Sigmoid colon (tissue), 7 donors: ENCODE data around the gene DENND5B. TPM values are rescaled to one million over a fixed set of nuclear protein-coding genes. Genes with fewer than 3 reads are reported as not detected.

ENCODE experiments used
- DNase-seq: peaks from one replicate; pipeline ENCODE4 v3.0.0-alpha.2; 2019
- H3K27ac ChIP-seq, 4 donors: fragments of 200-600 bp; sonication (generic); one replicate each; pipeline ENCODE4 v1.5.1; 2016 to 2019; ENCODE audit warnings: mild to moderate bottlenecking in 1 of 4
- H3K27me3 ChIP-seq, 3 donors: fragments of 200-600 bp; sonication (generic); one replicate each; pipeline ENCODE4 v1.5.1; 2019; ENCODE audit warnings: mild to moderate bottlenecking in 1 of 3
- H3K36me3 ChIP-seq, 4 donors: fragments of 200-600 bp; sonication (generic); one replicate each; pipeline ENCODE4 v1.5.1; 2016 to 2019
- H3K4me1 ChIP-seq, 4 donors: fragments of 200-600 bp; sonication (generic); one replicate each; pipeline ENCODE4 v1.5.1; 2017 to 2019
- H3K4me3 ChIP-seq, 4 donors: fragments of 200-600 bp; sonication (generic); one replicate each; pipeline ENCODE4 v1.5.1; 2017 to 2019; ENCODE audit warnings: mild to moderate bottlenecking in 2 of 4, moderate library complexity in 1 of 4
- H3K9me3 ChIP-seq, 4 donors: fragments of 200-600 bp in 3 of 4; sonication (generic) in 3 of 4; one replicate each; pipeline versions ENCODE4 v1.5.1 to v1.6.1; 2013 to 2019
- EP300 ChIP-seq, 4 donors: sonication (generic); formaldehyde crosslinking; IDR thresholded peaks; one replicate each; pipeline ENCODE4 v1.6.1; 2017; ENCODE audit warnings: antibody characterized with exemption in 4 of 4
- POLR2A ChIP-seq, 2 donors: fragments of 450-650 bp; IDR thresholded peaks; one replicate each; pipeline ENCODE4 v1.6.1; 2016; ENCODE audit warnings: antibody characterized with exemption in 2 of 2, mild to moderate bottlenecking in 2 of 2, moderate library complexity in 2 of 2
- POLR2AphosphoS5 ChIP-seq, 4 donors: sonication (generic); formaldehyde crosslinking; IDR thresholded peaks; one replicate each; pipeline ENCODE4 v1.6.1; 2017; ENCODE audit warnings: antibody characterized with exemption in 4 of 4
- WGBS, 2 donors: extraction: QIAGEN DNeasy Blood & Tissue Kit; methylation state at CpG; one replicate each; pipeline ENCODE4 v1.1.7; 2013; 5-methylcytosine and 5-hydroxymethylcytosine counted together
- intact Hi-C: fragments of 100-400 bp; cut with DNase I; formaldehyde crosslinking; loops from one replicate; pipeline ENCODE4 v1.15.1; 2023
- polyA plus RNA-seq, 3 donors: library from polyadenylated mRNA; stranded (reverse); fragments of 200-250 nt; gene quantifications; one replicate each; pipeline ENCODE4 v1.2.3, GENCODE V29; 2013
- total RNA-seq, 4 donors: library from RNA; depleted of rRNA; stranded (reverse); fragments of >200 nt; gene quantifications; one replicate each; pipeline ENCODE4 v1.1.0, GENCODE V29; 2016
- TF ChIP-seq, protein P1 (sequence below), 4 experiments: fragments of 450-650 bp in 3 of 4; fragments of 200-600 bp in 1 of 4; IDR thresholded peaks; one replicate each; pipeline ENCODE4 v1.5.1; 2016 to 2019; ENCODE audit warnings: antibody characterized with exemption in 4 of 4, mild to moderate bottlenecking in 3 of 4, moderate library complexity in 2 of 4
- donor health status: healthy with polysubstance abuse.
- donor health status: Bipolar disorder and iron deficiency.
- donor health status: healthy.

The DENND5B gene
- total and polyA plus RNA-seq, 7 donors: 2.4 to 34.3 (median 19.5) TPM

DNA sequence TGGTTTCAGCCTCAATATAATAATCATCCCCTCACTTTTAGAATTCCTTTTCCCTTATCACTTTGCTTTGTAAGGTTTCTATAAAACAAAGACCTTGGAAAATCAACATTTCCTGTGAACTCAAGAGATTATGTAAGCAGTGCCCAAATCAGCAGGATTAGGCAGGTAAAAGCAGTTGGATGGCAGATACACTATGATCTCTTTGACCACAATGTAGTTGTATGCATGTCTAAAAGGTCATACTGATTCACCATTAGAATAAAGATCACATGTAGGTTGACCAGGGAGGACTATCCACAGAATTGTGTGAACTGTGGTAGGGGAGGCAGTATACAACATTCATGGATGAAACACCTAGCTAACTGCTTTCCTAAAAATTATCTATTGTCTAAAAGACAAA is 57.5 kb downstream of the DENND5B start:
- Histone ChIP-seq H3K36me3 (no peaks in the 10 kb centered on the region), H3K27me3 (no peaks in the 10 kb centered on the region), H3K4me3 (no peak overlapping the region), H3K4me1 (peaks cover 0 to 14% (median 9%) of the 10 kb centered on the region in 4 donors), H3K27ac (no peak overlapping the region), H3K9me3 (no peaks in the 10 kb centered on the region)
- intact Hi-C loops: no loop called here
- TF ChIP-seq EP300 (IDR thresholded peaks at IDR 0.05): no peak
- no peak for DNase-seq

DNA sequence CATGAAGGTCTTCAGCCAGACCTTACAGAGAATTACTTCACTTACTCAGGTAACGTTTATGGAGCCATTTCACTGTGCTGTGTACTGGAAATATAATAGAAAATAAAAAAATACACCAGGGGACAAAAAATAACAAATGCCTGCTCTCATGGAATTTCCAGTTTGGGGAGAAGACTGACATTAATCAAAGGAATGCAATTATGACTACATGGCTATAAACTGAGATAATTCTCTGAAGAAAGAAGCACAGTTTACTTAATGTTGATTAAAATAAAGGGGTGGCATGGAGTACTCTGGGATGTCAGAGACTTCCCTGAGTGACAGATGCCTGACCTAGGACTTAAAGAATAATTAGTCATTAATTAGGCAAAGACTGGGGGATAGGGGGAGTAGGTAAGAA is 59.0 kb downstream of the DENND5B start:
- H3K36me3 ChIP-seq: no peaks in the 10 kb centered on the region
- TF ChIP-seq, protein P1, sequence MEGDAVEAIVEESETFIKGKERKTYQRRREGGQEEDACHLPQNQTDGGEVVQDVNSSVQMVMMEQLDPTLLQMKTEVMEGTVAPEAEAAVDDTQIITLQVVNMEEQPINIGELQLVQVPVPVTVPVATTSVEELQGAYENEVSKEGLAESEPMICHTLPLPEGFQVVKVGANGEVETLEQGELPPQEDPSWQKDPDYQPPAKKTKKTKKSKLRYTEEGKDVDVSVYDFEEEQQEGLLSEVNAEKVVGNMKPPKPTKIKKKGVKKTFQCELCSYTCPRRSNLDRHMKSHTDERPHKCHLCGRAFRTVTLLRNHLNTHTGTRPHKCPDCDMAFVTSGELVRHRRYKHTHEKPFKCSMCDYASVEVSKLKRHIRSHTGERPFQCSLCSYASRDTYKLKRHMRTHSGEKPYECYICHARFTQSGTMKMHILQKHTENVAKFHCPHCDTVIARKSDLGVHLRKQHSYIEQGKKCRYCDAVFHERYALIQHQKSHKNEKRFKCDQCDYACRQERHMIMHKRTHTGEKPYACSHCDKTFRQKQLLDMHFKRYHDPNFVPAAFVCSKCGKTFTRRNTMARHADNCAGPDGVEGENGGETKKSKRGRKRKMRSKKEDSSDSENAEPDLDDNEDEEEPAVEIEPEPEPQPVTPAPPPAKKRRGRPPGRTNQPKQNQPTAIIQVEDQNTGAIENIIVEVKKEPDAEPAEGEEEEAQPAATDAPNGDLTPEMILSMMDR (IDR thresholded peaks at IDR 0.05): no peak
- TF ChIP-seq POLR2A (IDR thresholded peaks at IDR 0.05) (no peak), POLR2AphosphoS5 (IDR thresholded peaks at IDR 0.05) (no peak), EP300 (IDR thresholded peaks at IDR 0.05) (no peak)
- no peak overlapping the region for H3K27ac ChIP-seq
- intact Hi-C loops: no loop called here
- DNase-seq: no peak
- peaks cover 0 to 16% (median 12%) of the 10 kb centered on the region in 4 donors for H3K4me1 ChIP-seq
- no peaks in the 10 kb centered on the region for H3K9me3 ChIP-seq
- 52 to 82% methylated on average over 1 of the region's 1 CpG for WGBS, 2 donors
- no peaks in the 10 kb centered on the region for H3K27me3 ChIP-seq
- H3K4me3 ChIP-seq: no peak overlapping the region

DNA sequence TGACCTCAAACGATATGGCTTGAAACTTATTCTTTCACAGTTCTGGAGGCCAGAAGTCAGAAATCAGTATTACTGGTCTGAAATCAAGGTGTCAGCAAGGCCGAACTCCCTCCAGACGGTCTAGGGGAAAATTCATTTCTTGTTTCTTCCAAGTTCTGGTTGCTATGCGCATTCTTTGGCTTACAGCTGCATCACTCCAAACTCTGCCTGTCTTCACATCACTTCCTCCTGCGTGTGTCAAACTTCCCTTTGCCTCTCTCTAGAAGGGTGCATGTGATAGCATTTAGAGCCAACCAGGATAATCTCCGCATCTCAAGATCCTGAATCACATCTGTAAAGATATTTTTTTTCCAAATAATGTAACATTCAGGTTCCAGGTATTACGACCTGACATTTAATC is 62.8 kb downstream of the DENND5B start:
- DNase-seq: no peak
- 94 to 96% methylated on average over 7 of the region's 7 CpGs for WGBS, 2 donors
- no peak overlapping the region for H3K4me3 ChIP-seq
- no peak overlapping the region for H3K27ac ChIP-seq
- intact Hi-C loops: no loop called here
- peaks cover 0 to 24% (median 5%) of the 10 kb centered on the region in 4 donors for H3K4me1 ChIP-seq
- TF ChIP-seq EP300 (IDR thresholded peaks at IDR 0.05): no peak
- TF ChIP-seq POLR2A (IDR thresholded peaks at IDR 0.05): no peak
- no peak for TF ChIP-seq POLR2AphosphoS5 (IDR thresholded peaks at IDR 0.05)
- TF ChIP-seq, protein P1 (IDR thresholded peaks at IDR 0.05): no peak
- H3K36me3 ChIP-seq: no peaks in the 10 kb centered on the region
- H3K27me3 ChIP-seq: no peaks in the 10 kb centered on the region
- H3K9me3 ChIP-seq: no peaks in the 10 kb centered on the region

DNA sequence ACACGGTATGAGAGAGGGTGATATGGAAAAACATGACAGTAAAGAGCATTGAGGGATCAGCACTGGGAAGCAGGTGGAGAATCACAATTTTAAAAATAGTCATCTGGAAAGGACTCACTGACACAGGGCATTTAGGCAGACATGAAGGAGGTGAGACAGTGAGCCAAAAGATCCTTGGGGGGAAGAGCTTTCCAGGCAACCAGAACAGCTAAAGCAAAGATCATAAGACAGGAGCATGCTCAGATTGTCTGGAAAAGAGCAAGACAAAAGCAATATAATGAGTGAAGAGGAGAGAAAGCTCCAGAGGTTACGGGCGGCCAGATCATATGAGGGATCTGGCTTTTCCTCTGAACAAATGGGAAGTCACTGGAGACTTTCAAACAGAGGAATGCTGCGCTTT is 63.9 kb downstream of the DENND5B start:
- WGBS, 2 donors: 95 to 96% methylated on average over 4 of the region's 4 CpGs
- no peaks in the 10 kb centered on the region for H3K36me3 ChIP-seq
- H3K27ac ChIP-seq: no peak overlapping the region
- no peak for DNase-seq
- intact Hi-C loops: no loop called here
- no peak overlapping the region for H3K4me3 ChIP-seq
- peaks cover 0 to 31% (median 8%) of the 10 kb centered on the region in 4 donors for H3K4me1 ChIP-seq
- no peaks in the 10 kb centered on the region for H3K9me3 ChIP-seq
- TF ChIP-seq EP300 (IDR thresholded peaks at IDR 0.05): no peak
- no peak for TF ChIP-seq POLR2A (IDR thresholded peaks at IDR 0.05)
- TF ChIP-seq POLR2AphosphoS5 (IDR thresholded peaks at IDR 0.05): no peak
- TF ChIP-seq, protein P1 (IDR thresholded peaks at IDR 0.05): no peak
- H3K27me3 ChIP-seq: no peaks in the 10 kb centered on the region

DNA sequence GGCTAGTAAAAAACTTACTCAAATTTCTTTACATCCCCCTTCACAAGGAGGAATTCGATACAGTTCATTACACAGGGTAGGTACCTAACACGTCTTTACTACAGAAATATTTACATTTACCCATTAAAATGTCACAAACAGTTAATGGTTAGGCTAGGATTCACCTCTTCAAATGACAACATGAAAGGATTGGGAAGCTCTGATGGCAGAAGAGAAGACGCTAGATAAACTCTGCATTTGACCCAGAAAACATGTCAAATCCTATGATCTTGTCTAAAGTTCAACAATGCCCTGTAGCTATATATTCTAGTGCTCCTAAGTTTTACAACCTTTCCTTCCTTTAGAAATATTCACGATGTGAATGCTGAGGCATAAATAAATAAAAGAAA is 64.8 kb downstream of the DENND5B start:
- no peaks in the 10 kb centered on the region for H3K9me3 ChIP-seq
- DNase-seq: no peak
- 46% methylated on average over 4 of the region's 4 CpGs for WGBS, 2 donors
- TF ChIP-seq POLR2A (IDR thresholded peaks at IDR 0.05): no peak
- no peak for TF ChIP-seq EP300 (IDR thresholded peaks at IDR 0.05)
- TF ChIP-seq, protein P1 (IDR thresholded peaks at IDR 0.05): no peak
- TF ChIP-seq POLR2AphosphoS5 (IDR thresholded peaks at IDR 0.05): no peak
- no peaks in the 10 kb centered on the region for H3K36me3 ChIP-seq
- intact Hi-C loops: no loop called here
- no peak overlapping the region for H3K27ac ChIP-seq
- H3K4me3 ChIP-seq: no peak overlapping the region
- peaks cover 0 to 34% (median 9%) of the 10 kb centered on the region in 4 donors for H3K4me1 ChIP-seq
- no peaks in the 10 kb centered on the region for H3K27me3 ChIP-seq
